ENCODE results near the gene SLC38A3. TPM values are rescaled to one million over a fixed set of nuclear protein-coding genes. Genes with fewer than 3 reads are reported as not detected.

The SLC38A3 gene
- total and polyA plus RNA-seq, 9 of the 15 experiments (the other 6 are each of a cell fraction or from before 2014, with no cell fraction given): 0.09 to 0.38 (median 0.16) TPM; not detected in 6

- TF ChIP-seq TBL1XR1 (IDR thresholded peaks at IDR 0.05; ENCODE audit: low read length in 2 of 2): no peak
- TF ChIP-seq SMC3 (conservative IDR thresholded peaks at IDR 0.05; ENCODE audit: insufficient read depth, low read depth, low read length): peak; percentile 56
- no peak for TF ChIP-seq NFYB (IDR thresholded peaks at IDR 0.05; ENCODE audit: extremely low read depth, insufficient read length)
- no peak for TF ChIP-seq RFX7 (CRISPR knock-in tag; IDR thresholded peaks at IDR 0.05)
- TF ChIP-seq EWSR1 (IDR thresholded peaks at IDR 0.05; ENCODE audit: borderline replicate concordance, low read depth, partially characterized antibody): no peak
- TF ChIP-seq, protein P1, sequence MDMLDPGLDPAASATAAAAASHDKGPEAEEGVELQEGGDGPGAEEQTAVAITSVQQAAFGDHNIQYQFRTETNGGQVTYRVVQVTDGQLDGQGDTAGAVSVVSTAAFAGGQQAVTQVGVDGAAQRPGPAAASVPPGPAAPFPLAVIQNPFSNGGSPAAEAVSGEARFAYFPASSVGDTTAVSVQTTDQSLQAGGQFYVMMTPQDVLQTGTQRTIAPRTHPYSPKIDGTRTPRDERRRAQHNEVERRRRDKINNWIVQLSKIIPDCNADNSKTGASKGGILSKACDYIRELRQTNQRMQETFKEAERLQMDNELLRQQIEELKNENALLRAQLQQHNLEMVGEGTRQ (CRISPR knock-in tag; IDR thresholded peaks at IDR 0.05): no peak
- TF ChIP-seq ID3 (CRISPR knock-in tag; IDR thresholded peaks at IDR 0.05): no peak
- TF ChIP-seq ID3 (tag; IDR thresholded peaks at IDR 0.05): no peak
- TF ChIP-seq MEIS2 (IDR thresholded peaks at IDR 0.05; ENCODE audit: partially characterized antibody): no peak
- TF ChIP-seq FIP1L1 (IDR thresholded peaks at IDR 0.05; ENCODE audit: low read depth, low read length, poor library complexity, severe bottlenecking): no peak
- TF ChIP-seq, protein P2, sequence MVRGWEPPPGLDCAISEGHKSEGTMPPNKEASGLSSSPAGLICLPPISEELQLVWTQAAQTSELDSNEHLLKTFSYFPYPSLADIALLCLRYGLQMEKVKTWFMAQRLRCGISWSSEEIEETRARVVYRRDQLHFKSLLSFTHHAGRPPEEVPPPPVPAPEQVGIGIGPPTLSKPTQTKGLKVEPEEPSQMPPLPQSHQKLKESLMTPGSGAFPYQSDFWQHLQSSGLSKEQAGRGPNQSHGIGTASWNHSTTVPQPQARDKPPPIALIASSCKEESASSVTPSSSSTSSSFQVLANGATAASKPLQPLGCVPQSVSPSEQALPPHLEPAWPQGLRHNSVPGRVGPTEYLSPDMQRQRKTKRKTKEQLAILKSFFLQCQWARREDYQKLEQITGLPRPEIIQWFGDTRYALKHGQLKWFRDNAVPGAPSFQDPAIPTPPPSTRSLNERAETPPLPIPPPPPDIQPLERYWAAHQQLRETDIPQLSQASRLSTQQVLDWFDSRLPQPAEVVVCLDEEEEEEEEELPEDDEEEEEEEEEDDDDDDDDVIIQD (CRISPR knock-in tag; IDR thresholded peaks at IDR 0.05): no peak
- TF ChIP-seq MTA3 (IDR thresholded peaks at IDR 0.05; ENCODE audit: borderline replicate concordance): peak; percentile 40; the same call in 1 of the 2 replicates
- TF ChIP-seq POLR2AphosphoS5 (IDR thresholded peaks at IDR 0.05; ENCODE audit: control insufficient read depth, insufficient read depth, low read depth, low read length): peak; percentile 50; the same call in 1 of the 2 replicates
- TF ChIP-seq, protein P3, sequence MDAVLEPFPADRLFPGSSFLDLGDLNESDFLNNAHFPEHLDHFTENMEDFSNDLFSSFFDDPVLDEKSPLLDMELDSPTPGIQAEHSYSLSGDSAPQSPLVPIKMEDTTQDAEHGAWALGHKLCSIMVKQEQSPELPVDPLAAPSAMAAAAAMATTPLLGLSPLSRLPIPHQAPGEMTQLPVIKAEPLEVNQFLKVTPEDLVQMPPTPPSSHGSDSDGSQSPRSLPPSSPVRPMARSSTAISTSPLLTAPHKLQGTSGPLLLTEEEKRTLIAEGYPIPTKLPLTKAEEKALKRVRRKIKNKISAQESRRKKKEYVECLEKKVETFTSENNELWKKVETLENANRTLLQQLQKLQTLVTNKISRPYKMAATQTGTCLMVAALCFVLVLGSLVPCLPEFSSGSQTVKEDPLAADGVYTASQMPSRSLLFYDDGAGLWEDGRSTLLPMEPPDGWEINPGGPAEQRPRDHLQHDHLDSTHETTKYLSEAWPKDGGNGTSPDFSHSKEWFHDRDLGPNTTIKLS (IDR thresholded peaks at IDR 0.05; ENCODE audit: borderline replicate concordance, low read depth): no peak
- TF ChIP-seq NR2C2 (CRISPR knock-in tag; IDR thresholded peaks at IDR 0.05): no peak
- TF ChIP-seq NR2C2 (tag; IDR thresholded peaks at IDR 0.05): peak; percentile 42; the same call in 1 of the 2 replicates
- no peak for TF ChIP-seq STAT5A (IDR thresholded peaks at IDR 0.05; ENCODE audit: borderline replicate concordance, low read length)
- TF ChIP-seq HBP1 (CRISPR knock-in tag; IDR thresholded peaks at IDR 0.05): no peak
- TF ChIP-seq XRCC5 (IDR thresholded peaks at IDR 0.05; ENCODE audit: low read depth, low read length): peak; percentile 81
- TF ChIP-seq RCOR1 (IDR thresholded peaks at IDR 0.05; ENCODE audit: borderline replicate concordance in 1 of 2, low read depth in 2 of 2, low read length in 2 of 2): no peak
- no peak for TF ChIP-seq NR2F6 (CRISPR knock-in tag; IDR thresholded peaks at IDR 0.05)
Measured at GRCh38 chr3:50260027-50260941, 55.2 kb downstream of the SLC38A3 start (continued).

All from K562 (cell line).